Left forelimb (tissue), 1 donor: Measurements from ENCODE around the gene STPG4.

Source experiments
- DNase-seq: peaks from one replicate; pipeline ENCODE4 v3.0.0-alpha.2; 2018; ENCODE audit warnings: low spot score

STPG4 gene

GRCh38 chr2:47087051-47087450 lies 68.1 kb downstream of the STPG4 start:
- no peak for DNase-seq

DNA sequence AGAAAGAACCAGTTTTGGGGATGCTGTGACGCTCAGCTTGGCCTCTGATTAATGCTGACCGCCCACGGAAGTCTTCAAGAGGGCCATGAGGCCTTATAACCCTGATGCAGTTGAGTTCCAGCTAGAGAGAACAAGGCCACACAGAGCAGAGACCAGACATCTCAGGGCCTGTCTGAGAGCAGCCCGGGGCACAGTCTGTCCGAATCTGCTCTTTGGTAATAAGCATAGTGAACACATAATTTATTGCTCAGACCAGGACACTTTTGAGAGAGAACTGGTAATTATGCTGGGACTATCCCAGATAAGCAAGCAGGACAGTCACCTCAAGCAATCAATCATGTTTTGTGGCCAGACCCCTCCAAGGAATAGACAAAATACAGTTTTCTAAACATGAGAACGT lies 68.5 kb downstream of the STPG4 start:
- DNase-seq: no peak

GRCh38 chr2:47086054-47086471 lies 69.0 kb downstream of the STPG4 start:
- no peak for DNase-seq

DNA sequence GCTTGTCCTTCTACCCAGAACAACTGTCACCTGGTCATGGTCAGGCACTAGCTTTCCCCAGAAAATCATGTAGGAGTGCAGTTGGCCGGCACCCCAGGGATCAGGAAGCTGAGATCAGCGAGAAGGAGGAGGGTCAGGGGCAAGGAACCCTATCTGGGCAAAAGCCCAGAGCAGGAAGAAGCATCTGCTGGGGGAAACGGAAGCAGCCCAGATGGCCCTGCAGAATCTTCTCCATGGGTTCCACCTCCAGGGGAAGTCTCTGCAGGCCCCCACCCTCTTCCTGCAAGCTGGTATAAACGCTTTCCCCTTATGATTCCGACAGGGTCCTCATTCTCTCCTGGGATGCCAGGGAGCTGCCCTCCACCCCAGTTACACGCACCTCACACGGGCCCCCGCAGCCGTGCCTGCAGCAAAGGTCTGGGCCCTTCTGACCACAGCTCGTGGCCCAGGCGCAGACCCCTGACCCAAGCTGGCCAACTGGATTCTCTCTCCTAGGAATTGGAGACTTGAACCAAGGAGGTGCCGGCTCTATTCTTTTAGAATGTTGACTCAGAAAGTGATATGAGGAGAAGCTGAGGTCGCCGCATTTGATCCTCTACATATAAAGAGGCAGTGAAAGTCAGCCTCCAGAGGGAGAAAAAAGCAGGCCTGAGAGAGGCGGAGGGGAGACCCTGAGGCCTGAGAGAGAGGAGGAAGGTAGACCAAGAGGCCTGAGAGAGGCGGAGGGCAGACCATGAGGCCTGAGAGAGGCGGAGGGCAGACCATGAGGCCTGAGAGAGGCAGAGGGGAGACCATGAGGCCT lies 71.0 kb downstream of the STPG4 start:
- DNase-seq: no peak

- no peak for DNase-seq
Measured at GRCh38 chr2:47083485-47083884, 71.6 kb downstream of the STPG4 start.

GRCh38 chr2:47083005-47083404 lies 72.1 kb downstream of the STPG4 start:
- DNase-seq: no peak

GRCh38 chr2:47080888-47081301 lies 74.2 kb downstream of the STPG4 start:
- DNase-seq: no peak

GRCh38 chr2:47079515-47080412 lies 75.3 kb downstream of the STPG4 start:
- no peak for DNase-seq

GRCh38 chr2:47078541-47079482 lies 76.3 kb downstream of the STPG4 start:
- DNase-seq: no peak

DNA sequence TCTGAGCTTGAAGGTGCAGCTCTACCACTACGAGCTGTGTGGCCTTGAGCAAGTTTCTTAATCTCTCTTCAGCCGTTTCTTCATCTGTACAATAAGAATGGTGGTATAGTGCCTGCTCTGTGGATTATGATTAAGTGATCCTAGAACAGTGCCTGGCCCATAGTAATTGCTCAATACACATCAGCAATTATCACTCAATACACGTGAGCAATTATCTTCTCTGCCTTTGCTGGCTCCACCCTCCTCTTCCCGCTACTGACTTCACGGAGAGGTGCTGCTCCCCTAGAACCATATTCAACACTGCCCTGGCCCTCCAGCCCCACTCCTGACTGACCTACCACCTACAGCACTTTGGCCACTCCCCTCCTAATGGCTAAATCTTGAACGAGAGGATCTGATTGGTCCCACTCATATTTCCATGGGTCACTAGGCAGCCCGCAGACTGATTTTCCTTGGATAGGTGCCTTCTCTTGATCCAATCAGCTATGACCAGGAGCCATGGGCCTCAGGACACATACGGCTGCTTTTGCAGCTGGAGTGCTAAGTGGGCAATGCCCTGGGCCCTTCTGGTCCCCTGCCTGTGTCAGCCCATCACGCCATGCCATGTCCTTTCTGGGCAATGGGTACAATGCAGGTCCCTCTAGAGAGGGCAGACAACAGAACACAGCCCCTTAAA lies 77.5 kb downstream of the STPG4 start:
- DNase-seq: no peak

DNA sequence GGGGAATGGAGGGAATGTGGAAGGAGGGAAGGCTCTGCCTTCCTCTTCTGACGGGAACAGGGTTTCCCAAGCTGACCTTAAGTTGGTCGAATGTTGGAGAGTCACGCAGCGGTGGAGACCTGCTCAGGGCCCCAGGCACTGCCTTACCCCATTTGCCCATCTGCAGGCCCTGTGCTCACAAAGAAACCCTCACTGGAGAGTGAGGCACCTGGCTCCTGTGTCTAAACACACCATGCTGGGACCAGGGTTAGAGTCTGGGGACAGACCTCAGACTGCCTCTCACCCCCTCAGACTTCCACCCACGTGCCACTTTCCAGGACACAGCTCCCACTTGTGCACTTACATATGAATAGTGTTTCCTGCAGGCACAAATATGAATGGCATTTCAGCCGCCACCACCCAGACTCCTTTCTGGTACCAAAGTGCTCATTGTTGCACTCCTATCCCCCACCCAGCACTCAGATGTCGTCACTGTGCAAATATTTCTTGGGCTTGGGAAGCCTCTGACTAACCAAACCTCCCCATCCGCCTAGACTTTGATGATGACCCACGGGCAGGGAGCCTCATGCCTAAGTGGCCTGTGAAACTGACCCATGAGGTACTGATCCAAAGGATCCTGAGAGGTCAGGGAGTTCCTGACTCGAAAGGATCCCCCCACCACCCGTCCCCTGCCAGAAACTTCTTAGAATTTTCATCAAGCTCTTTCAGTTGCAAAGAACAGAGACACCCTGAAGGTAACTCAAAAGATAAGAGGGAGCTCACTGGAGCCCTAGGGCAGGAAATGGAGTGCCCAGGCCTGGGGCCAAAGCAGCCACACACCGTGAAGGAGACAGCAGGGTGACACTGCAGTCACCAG lies 78.3 kb downstream of the STPG4 start:
- DNase-seq: no peak

DNA sequence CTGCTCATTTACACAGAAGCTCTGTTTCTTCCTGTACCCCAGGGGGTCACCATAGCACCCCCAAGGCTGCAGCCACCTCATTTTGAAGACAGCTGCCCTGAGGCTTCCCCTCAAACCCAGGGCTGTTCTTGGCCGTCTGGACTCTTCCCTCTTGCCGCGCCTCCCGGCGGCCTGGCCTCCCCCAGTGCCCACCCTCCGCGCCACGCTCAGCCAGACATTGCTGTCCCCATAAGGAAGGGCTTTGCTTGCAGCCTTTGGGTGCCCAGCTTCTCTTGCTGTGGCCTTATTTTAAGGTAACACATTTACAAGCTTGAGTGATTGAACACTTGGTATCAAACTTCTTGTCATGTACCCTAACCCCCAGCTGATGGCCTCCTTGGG lies 79.0 kb downstream of the STPG4 start:
- no peak for DNase-seq

DNA sequence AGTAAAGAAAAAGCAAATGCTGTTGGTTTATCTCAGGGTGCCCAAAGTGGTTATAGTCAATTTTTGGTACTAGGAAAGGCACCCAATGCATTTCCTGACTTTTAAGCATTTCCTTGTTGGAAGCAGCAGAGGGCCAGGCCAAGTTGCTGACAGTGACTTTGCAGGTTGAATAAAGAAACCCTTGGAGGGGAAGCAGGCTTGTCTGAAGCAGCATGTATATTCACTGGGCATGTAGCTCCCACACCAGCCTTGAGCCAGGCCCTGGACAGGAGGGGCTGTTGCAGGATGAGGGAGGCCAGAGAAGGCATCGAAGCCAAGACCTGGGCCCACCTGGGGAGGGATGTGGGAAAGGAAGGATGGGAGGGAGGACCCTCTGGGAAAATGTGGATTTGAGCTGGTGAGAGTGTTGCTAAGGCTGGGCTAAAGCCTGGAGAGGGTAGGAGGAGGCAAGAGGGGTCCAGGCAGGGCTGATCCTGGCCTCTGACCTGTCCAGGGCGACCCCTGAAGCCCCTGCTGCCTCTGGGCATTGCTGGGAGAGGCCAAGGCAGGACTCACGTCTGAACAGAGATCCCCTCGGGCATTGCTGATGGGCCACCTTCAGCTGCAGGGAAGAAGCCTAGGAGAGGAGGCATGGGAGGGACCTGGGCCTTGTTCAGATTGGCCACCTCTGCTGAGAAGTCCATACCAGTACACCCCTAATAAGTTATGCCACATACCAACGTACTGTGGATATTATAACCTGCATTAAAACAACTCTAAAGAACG lies 79.6 kb downstream of the STPG4 start:
- DNase-seq: no peak

DNA sequence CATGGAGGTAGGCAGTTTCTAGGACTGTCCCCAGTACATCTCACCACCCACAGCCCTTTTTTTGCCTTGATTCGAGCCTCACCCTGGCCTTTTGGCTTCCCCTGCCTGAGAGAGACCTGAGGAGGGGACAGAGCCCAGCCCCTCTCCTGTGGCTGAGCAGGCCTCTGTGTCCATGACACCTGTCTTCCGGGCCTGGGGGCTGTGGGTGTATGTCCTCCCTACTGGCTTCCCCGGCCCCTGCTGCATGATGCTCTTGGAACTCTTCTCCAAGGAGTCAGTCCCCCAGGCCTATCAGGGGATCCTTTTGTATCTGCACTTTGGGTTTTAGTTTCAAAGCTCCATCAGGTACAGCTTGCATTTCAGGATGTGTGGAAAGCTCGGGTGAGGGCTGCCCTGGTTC lies 80.4 kb downstream of the STPG4 start:
- no peak for DNase-seq

DNA sequence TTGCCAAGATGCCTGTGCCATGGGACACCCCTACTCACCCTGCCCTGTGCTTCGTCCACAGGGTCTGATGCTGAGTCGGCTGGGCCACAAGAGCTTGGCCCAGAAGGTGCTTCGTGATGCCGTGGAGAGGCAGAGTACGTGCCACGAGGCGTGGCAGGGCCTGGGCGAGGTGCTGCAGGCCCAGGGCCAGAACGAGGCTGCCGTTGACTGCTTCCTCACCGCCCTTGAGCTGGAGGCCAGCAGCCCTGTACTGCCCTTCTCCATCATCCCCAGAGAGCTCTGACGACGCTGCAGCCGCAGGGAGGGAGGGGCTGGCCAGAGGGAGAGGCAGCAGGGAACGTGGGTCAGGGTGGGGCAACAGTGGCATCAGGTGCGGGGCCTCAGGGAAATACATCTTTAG lies 81.5 kb downstream of the STPG4 start:
- DNase-seq: no peak

- no peak for DNase-seq
Measured at GRCh38 chr2:47073217-47073616, 81.9 kb downstream of the STPG4 start.

DNA sequence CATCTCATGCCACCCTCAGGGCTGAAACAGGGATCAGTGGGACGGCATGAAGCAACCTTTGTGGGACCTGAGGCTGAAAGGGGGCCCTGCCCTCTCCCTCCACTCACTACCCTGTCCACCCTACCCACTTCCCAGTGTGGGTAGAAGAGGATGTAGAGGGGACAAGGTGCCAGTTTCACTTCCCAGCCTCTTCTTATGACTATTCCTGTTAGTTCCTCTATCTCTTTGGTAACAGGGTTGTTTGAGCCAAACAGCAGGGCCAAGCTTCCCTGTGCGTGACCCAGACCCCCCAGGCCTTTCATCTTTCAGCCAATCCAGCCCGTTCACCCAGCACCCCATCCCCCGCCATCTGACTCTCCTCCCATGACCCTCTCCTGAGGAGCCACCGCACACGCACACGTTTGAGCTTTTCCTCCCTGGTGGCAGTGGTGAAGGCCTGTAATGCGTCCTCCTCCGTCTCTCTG lies 82.3 kb downstream of the STPG4 start:
- DNase-seq: no peak

- DNase-seq: peak; percentile 80
Measured at GRCh38 chr2:47072018-47072691, 83.0 kb downstream of the STPG4 start.
